Smooth muscle cell (in vitro differentiated cells): Measurements from ENCODE around the gene YPEL5. TPM values are rescaled to one million over a fixed set of nuclear protein-coding genes. Genes with fewer than 3 reads are reported as not detected.
A peak's percentile ranks its signal among the peaks of the same experiment; 100 is the strongest.

Experiments
- DNase-seq: peaks from one replicate; lab custom pipeline; 2025; ENCODE audit not compliant: unreplicated experiment; lab: John Stamatoyannopoulos, UW
- H2AFZ ChIP-seq: fragments of 200-600 bp; sonication (generic); 2 replicates; pipeline ENCODE4 v1.6.0; 2016; ENCODE audit warnings: antibody characterized with exemption, low read depth, mild to moderate bottlenecking
- H3F3A ChIP-seq: fragments of 200-600 bp; sonication (generic); 2 replicates; pipeline ENCODE4 v1.6.0; 2017; ENCODE audit warnings: antibody characterized with exemption, low read depth
- H3K27ac ChIP-seq: fragments of 200-600 bp; sonication (generic); 2 replicates; pipeline ENCODE4 v1.5.1; 2016; ENCODE audit warnings: low read depth, mild to moderate bottlenecking
- H3K27me3 ChIP-seq: fragments of 200-600 bp; sonication (generic); 2 replicates; pipeline ENCODE4 v1.6.1; 2016; ENCODE audit warnings: low read depth, mild to moderate bottlenecking
- H3K36me3 ChIP-seq: fragments of 200-600 bp; sonication (generic); 2 replicates; pipeline ENCODE4 v1.5.1; 2016; ENCODE audit warnings: low read depth
- H3K4me1 ChIP-seq: fragments of 200-600 bp; sonication (generic); 2 replicates; pipeline ENCODE4 v1.5.1; 2016; ENCODE audit warnings: low read depth
- H3K4me2 ChIP-seq: fragments of 200-600 bp; sonication (generic); 2 replicates; pipeline ENCODE4 v1.6.0; 2016; ENCODE audit warnings: mild to moderate bottlenecking
- H3K4me3 ChIP-seq: fragments of 200-600 bp; sonication (generic); 2 replicates; pipeline ENCODE4 v1.5.1; 2016; ENCODE audit warnings: mild to moderate bottlenecking
- H3K79me2 ChIP-seq: fragments of 200-600 bp; sonication (generic); 2 replicates; pipeline ENCODE4 v1.6.0; 2016; ENCODE audit warnings: low read depth, mild to moderate bottlenecking
- H3K9ac ChIP-seq: fragments of 200-600 bp; sonication (generic); 2 replicates; pipeline ENCODE4 v1.6.0; 2016; ENCODE audit warnings: low read depth
- H3K9me3 ChIP-seq: fragments of 200-600 bp; sonication (generic); replicated peaks from 2 replicates; pipeline ENCODE4 v1.5.1; 2016; ENCODE audit warnings: low read depth
- H4K20me1 ChIP-seq: fragments of 200-600 bp; sonication (generic); 2 replicates; pipeline ENCODE4 v1.6.0; 2016; ENCODE audit warnings: low read depth
- CTCF ChIP-seq: fragments of 200-600 bp; sonication (generic); IDR thresholded peaks from 2 replicates; pipeline ENCODE4 v1.5.1; 2017; ENCODE audit warnings: borderline replicate concordance, mild to moderate bottlenecking, antibody characterized with exemption; ENCODE audit not compliant: insufficient read depth, poor library complexity, severe bottlenecking
- WGBS: methylation state at CpG from one replicate; pipeline ENCODE4 v1.1.7; 2016; ENCODE audit warnings: low lambda C conversion rate; 5-methylcytosine and 5-hydroxymethylcytosine counted together
- polyA plus RNA-seq: library from polyadenylated mRNA; unstranded; fragments of >200 nt; fragmentation: Nextera tagmentation; extraction: Ambion mirVana; gene quantifications from 2 replicates; pipeline ENCODE4 v1.2.1, GENCODE V29; 2016
- total RNA-seq: library from RNA; depleted of rRNA; stranded (reverse); fragments of >200 nt; gene quantifications from 2 replicates; pipeline ENCODE4 v1.2.3, GENCODE V29; 2014

The YPEL5 gene
- total and polyA plus RNA-seq, 2 experiments from 2014 or later, result 95.7 to 155 TPM

- Histone ChIP-seq H2AFZ (no peak overlapping the region), H3K9me3 (no peaks in the 10 kb centered on the region), H3K4me3 (peak overlapping the region; percentile 96), H3K4me2 (peak overlapping the region; percentile 93), H4K20me1 (peaks cover 45% of the 10 kb centered on the region), H3K27ac (peak overlapping the region; percentile 100), H3K9ac (peak overlapping the region; percentile 100), H3F3A (peaks cover 7% of the 10 kb centered on the region), H3K79me2 (peaks cover 45% of the 10 kb centered on the region), H3K36me3 (no peaks in the 10 kb centered on the region), H3K27me3 (no peaks in the 10 kb centered on the region), H3K4me1 (peaks cover 39% of the 10 kb centered on the region)
- WGBS, result 1% methylated on average over 18 of the region's 79 CpGs
- no peak for TF ChIP-seq CTCF
- DNase-seq, result no peak
Measured at GRCh38 chr2:30147196-30147714, 448 bp downstream of the YPEL5 start.

- H3K27ac ChIP-seq, result peak overlapping the region; percentile 100
- peaks cover 51% of the 10 kb centered on the region for H3K79me2 ChIP-seq
- peak overlapping the region; percentile 96 for H3K4me3 ChIP-seq
- H3K27me3 ChIP-seq, result no peaks in the 10 kb centered on the region
- H3K9ac ChIP-seq, result peak overlapping the region; percentile 100
- no peaks in the 10 kb centered on the region for H3K9me3 ChIP-seq
- WGBS, result 6% methylated on average over 42 of the region's 50 CpGs
- TF ChIP-seq CTCF, result peak; percentile 42
- H3K36me3 ChIP-seq, result no peaks in the 10 kb centered on the region
- peaks cover 7% of the 10 kb centered on the region for H3F3A ChIP-seq
- DNase-seq, result peak; percentile 39
- peaks cover 52% of the 10 kb centered on the region for H4K20me1 ChIP-seq
- H2AFZ ChIP-seq, result no peak overlapping the region
- H3K4me2 ChIP-seq, result peak overlapping the region; percentile 90
- peaks cover 39% of the 10 kb centered on the region for H3K4me1 ChIP-seq
Measured at GRCh38 chr2:30147715-30148610, 1.2 kb downstream of the YPEL5 start.

GRCh38 chr2:30148850-30149249 is 2.0 kb downstream of the YPEL5 start:
- Histone ChIP-seq H3F3A (peaks cover 7% of the 10 kb centered on the region), H3K4me2 (peak overlapping the region; percentile 90), H4K20me1 (peaks cover 61% of the 10 kb centered on the region), H3K9ac (peak overlapping the region; percentile 100), H3K27ac (peak overlapping the region; percentile 100), H3K36me3 (no peaks in the 10 kb centered on the region), H3K79me2 (peaks cover 57% of the 10 kb centered on the region), H3K4me3 (peak overlapping the region; percentile 96), H2AFZ (no peak overlapping the region), H3K27me3 (no peaks in the 10 kb centered on the region), H3K4me1 (peaks cover 39% of the 10 kb centered on the region), H3K9me3 (no peaks in the 10 kb centered on the region)
- WGBS, result 28% methylated on average over 4 of the region's 4 CpGs
- DNase-seq, result no peak
- no peak for TF ChIP-seq CTCF
